Type B pancreatic cell (in vitro differentiated cells): Measurements from ENCODE around the gene CUL1. TPM values are rescaled to one million over a fixed set of nuclear protein-coding genes. Genes with fewer than 3 reads are reported as not detected.

ENCODE experiments used
- DNase-seq: peaks from one replicate; pipeline ENCODE4 v3.0.0; 2021; ENCODE audit warnings: mixed read lengths; ENCODE audit not compliant: unreplicated experiment; ENCODE audit errors: extremely low spot score
- H3K27ac Mint-ChIP-seq: 2 replicates; pipeline ENCODE4 v1.8.0; 2021; ENCODE audit warnings: mild to moderate bottlenecking, mixed read lengths
- H3K27me3 Mint-ChIP-seq: 2 replicates; pipeline ENCODE4 v1.8.0; 2021; ENCODE audit warnings: mixed read lengths
- H3K36me3 Mint-ChIP-seq: 2 replicates; pipeline ENCODE4 v1.8.0; 2021; ENCODE audit warnings: mixed read lengths
- H3K4me1 Mint-ChIP-seq: one replicate; pipeline ENCODE4 v1.8.0; 2021; ENCODE audit warnings: mixed read lengths; ENCODE audit not compliant: unreplicated experiment
- H3K4me3 Mint-ChIP-seq: 2 replicates; pipeline ENCODE4 v1.8.0; 2021; ENCODE audit warnings: mild to moderate bottlenecking, mixed read lengths
- H3K9me3 Mint-ChIP-seq: 2 replicates; pipeline ENCODE4 v1.8.0; 2021; ENCODE audit warnings: mixed read lengths
- CTCF ChIP-seq: fragments of 200-600 bp; sonication (generic); conservative IDR thresholded peaks from 2 replicates; pipeline ENCODE4 v1.5.0; 2021; ENCODE audit warnings: antibody characterized with exemption, mild to moderate bottlenecking
- total RNA-seq: library from RNA; stranded (reverse); gene quantifications from 2 replicates; pipeline ENCODE4 v1.2.1, GENCODE V29; 2021; ENCODE audit warnings: low replicate concordance

CUL1 gene
- total RNA-seq, 1 donor from 2014 or later = 57.3 TPM

- Mint-ChIP-seq H3K4me3 (no peak overlapping the region), H3K9me3 (no peaks in the 10 kb centered on the region), H3K4me1 (no peaks in the 10 kb centered on the region), H3K36me3 (peaks cover 60% of the 10 kb centered on the region), H3K27me3 (no peaks in the 10 kb centered on the region), H3K27ac (no peak overlapping the region)
- DNase-seq = no peak
- no peak for TF ChIP-seq CTCF
Measured at GRCh38 chr7:148790850-148791249, 92.1 kb downstream of the CUL1 start.

GRCh38 chr7:148791546-148791945 lies 92.8 kb downstream of the CUL1 start:
- Mint-ChIP-seq H3K4me3 (no peak overlapping the region), H3K36me3 (peaks cover 60% of the 10 kb centered on the region), H3K27ac (no peak overlapping the region), H3K4me1 (no peaks in the 10 kb centered on the region), H3K9me3 (no peaks in the 10 kb centered on the region), H3K27me3 (no peaks in the 10 kb centered on the region)
- no peak for TF ChIP-seq CTCF
- DNase-seq = no peak

GRCh38 chr7:148793590-148793989 lies 94.9 kb downstream of the CUL1 start:
- no peak for TF ChIP-seq CTCF
- Mint-ChIP-seq H3K9me3 (no peaks in the 10 kb centered on the region), H3K4me1 (no peaks in the 10 kb centered on the region), H3K4me3 (no peak overlapping the region), H3K27ac (no peak overlapping the region), H3K36me3 (peaks cover 55% of the 10 kb centered on the region), H3K27me3 (no peaks in the 10 kb centered on the region)
- no peak for DNase-seq

- DNase-seq = no peak
- H3K27ac Mint-ChIP-seq = no peak overlapping the region
- H3K36me3 Mint-ChIP-seq = peaks cover 53% of the 10 kb centered on the region
Measured at GRCh38 chr7:148794476-148794875, 95.8 kb downstream of the CUL1 start.

GRCh38 chr7:148796841-148797240 lies 98.1 kb downstream of the CUL1 start:
- TF ChIP-seq CTCF = no peak
- no peak overlapping the region for H3K27ac Mint-ChIP-seq
- H3K27me3 Mint-ChIP-seq = no peaks in the 10 kb centered on the region
- peaks cover 56% of the 10 kb centered on the region for H3K36me3 Mint-ChIP-seq
- no peak for DNase-seq
- H3K9me3 Mint-ChIP-seq = no peaks in the 10 kb centered on the region
- no peak overlapping the region for H3K4me3 Mint-ChIP-seq
- H3K4me1 Mint-ChIP-seq = no peaks in the 10 kb centered on the region

More at GRCh38 chr7:148794476-148794875, 95.8 kb downstream of the CUL1 start:
- H3K27me3 Mint-ChIP-seq = no peaks in the 10 kb centered on the region
- H3K4me3 Mint-ChIP-seq = no peak overlapping the region
- no peaks in the 10 kb centered on the region for H3K9me3 Mint-ChIP-seq
- H3K4me1 Mint-ChIP-seq = no peaks in the 10 kb centered on the region
- no peak for TF ChIP-seq CTCF
